Smooth muscle cell (in vitro differentiated cells): ENCODE data around the gene PALLD. TPM values are rescaled to one million over a fixed set of nuclear protein-coding genes. Genes with fewer than 3 reads are reported as not detected.

Experiments
- DNase-seq: peaks from one replicate; lab custom pipeline; 2025; ENCODE audit not compliant: unreplicated experiment; lab: John Stamatoyannopoulos, UW
- H2AFZ ChIP-seq: fragments of 200-600 bp; sonication (generic); 2 replicates; pipeline ENCODE4 v1.6.0; 2016; ENCODE audit warnings: antibody characterized with exemption, low read depth, mild to moderate bottlenecking
- H3F3A ChIP-seq: fragments of 200-600 bp; sonication (generic); 2 replicates; pipeline ENCODE4 v1.6.0; 2017; ENCODE audit warnings: antibody characterized with exemption, low read depth
- H3K27ac ChIP-seq: fragments of 200-600 bp; sonication (generic); 2 replicates; pipeline ENCODE4 v1.5.1; 2016; ENCODE audit warnings: low read depth, mild to moderate bottlenecking
- H3K27me3 ChIP-seq: fragments of 200-600 bp; sonication (generic); 2 replicates; pipeline ENCODE4 v1.6.1; 2016; ENCODE audit warnings: low read depth, mild to moderate bottlenecking
- H3K36me3 ChIP-seq: fragments of 200-600 bp; sonication (generic); 2 replicates; pipeline ENCODE4 v1.5.1; 2016; ENCODE audit warnings: low read depth
- H3K4me1 ChIP-seq: fragments of 200-600 bp; sonication (generic); 2 replicates; pipeline ENCODE4 v1.5.1; 2016; ENCODE audit warnings: low read depth
- H3K4me2 ChIP-seq: fragments of 200-600 bp; sonication (generic); 2 replicates; pipeline ENCODE4 v1.6.0; 2016; ENCODE audit warnings: mild to moderate bottlenecking
- H3K4me3 ChIP-seq: fragments of 200-600 bp; sonication (generic); 2 replicates; pipeline ENCODE4 v1.5.1; 2016; ENCODE audit warnings: mild to moderate bottlenecking
- H3K79me2 ChIP-seq: fragments of 200-600 bp; sonication (generic); 2 replicates; pipeline ENCODE4 v1.6.0; 2016; ENCODE audit warnings: low read depth, mild to moderate bottlenecking
- H3K9ac ChIP-seq: fragments of 200-600 bp; sonication (generic); 2 replicates; pipeline ENCODE4 v1.6.0; 2016; ENCODE audit warnings: low read depth
- H3K9me3 ChIP-seq: fragments of 200-600 bp; sonication (generic); replicated peaks from 2 replicates; pipeline ENCODE4 v1.5.1; 2016; ENCODE audit warnings: low read depth
- H4K20me1 ChIP-seq: fragments of 200-600 bp; sonication (generic); 2 replicates; pipeline ENCODE4 v1.6.0; 2016; ENCODE audit warnings: low read depth
- CTCF ChIP-seq: fragments of 200-600 bp; sonication (generic); IDR thresholded peaks from 2 replicates; pipeline ENCODE4 v1.5.1; 2017; ENCODE audit warnings: borderline replicate concordance, mild to moderate bottlenecking, antibody characterized with exemption; ENCODE audit not compliant: insufficient read depth, poor library complexity, severe bottlenecking
- WGBS: methylation state at CpG from one replicate; pipeline ENCODE4 v1.1.7; 2016; ENCODE audit warnings: low lambda C conversion rate; 5-methylcytosine and 5-hydroxymethylcytosine counted together
- polyA plus RNA-seq: library from polyadenylated mRNA; unstranded; fragments of >200 nt; fragmentation: Nextera tagmentation; extraction: Ambion mirVana; gene quantifications from 2 replicates; pipeline ENCODE4 v1.2.1, GENCODE V29; 2016
- total RNA-seq: library from RNA; depleted of rRNA; stranded (reverse); fragments of >200 nt; gene quantifications from 2 replicates; pipeline ENCODE4 v1.2.3, GENCODE V29; 2014

PALLD gene
- total and polyA plus RNA-seq, 2 experiments from 2014 or later, result 354 to 415 TPM

- Histone ChIP-seq H3K27me3 (no peaks in the 10 kb centered on the region), H3K9ac (no peak overlapping the region), H3K79me2 (no peaks in the 10 kb centered on the region), H4K20me1 (no peaks in the 10 kb centered on the region), H3K4me1 (peaks cover 28% of the 10 kb centered on the region), H2AFZ (no peak overlapping the region), H3K4me2 (no peak overlapping the region), H3F3A (peaks cover 13% of the 10 kb centered on the region), H3K4me3 (no peak overlapping the region), H3K9me3 (no peaks in the 10 kb centered on the region), H3K36me3 (no peaks in the 10 kb centered on the region), H3K27ac (peak overlapping the region; percentile 90)
- 72% methylated on average over 5 of the region's 5 CpGs for WGBS
- DNase-seq, result no peak
- no peak for TF ChIP-seq CTCF
These were observed 104.1 kb downstream of the PALLD start for GRCh38 chr4:168600796-168601583.

- Histone ChIP-seq H3K4me1 (peaks cover 28% of the 10 kb centered on the region), H3K36me3 (no peaks in the 10 kb centered on the region), H3K4me3 (no peak overlapping the region), H3K4me2 (no peak overlapping the region), H3F3A (peaks cover 13% of the 10 kb centered on the region), H3K79me2 (no peaks in the 10 kb centered on the region), H2AFZ (no peak overlapping the region), H3K27me3 (no peaks in the 10 kb centered on the region), H3K9me3 (no peaks in the 10 kb centered on the region), H3K9ac (no peak overlapping the region), H4K20me1 (no peaks in the 10 kb centered on the region), H3K27ac (peak overlapping the region; percentile 90)
- DNase-seq, result no peak
- WGBS, result 83% methylated on average over 4 of the region's 4 CpGs
- no peak for TF ChIP-seq CTCF
These were observed 105.0 kb downstream of the PALLD start for GRCh38 chr4:168601899-168602298.

GRCh38 chr4:168604496-168605373, 107.9 kb downstream of the PALLD start:
- H3K9me3 ChIP-seq, result no peaks in the 10 kb centered on the region
- H3K4me1 ChIP-seq, result peaks cover 28% of the 10 kb centered on the region
- H3K27me3 ChIP-seq, result no peaks in the 10 kb centered on the region
- H4K20me1 ChIP-seq, result no peaks in the 10 kb centered on the region
- peaks cover 13% of the 10 kb centered on the region for H3F3A ChIP-seq
- 39% methylated on average over 7 of the region's 7 CpGs for WGBS
- no peak for DNase-seq
- no peak for TF ChIP-seq CTCF
- H3K79me2 ChIP-seq, result no peaks in the 10 kb centered on the region
- no peaks in the 10 kb centered on the region for H3K36me3 ChIP-seq
- peak overlapping the region; percentile 65 for H3K4me2 ChIP-seq
- peak overlapping the region; percentile 46 for H2AFZ ChIP-seq
- H3K27ac ChIP-seq, result peak overlapping the region; percentile 90
- H3K9ac ChIP-seq, result peak overlapping the region; percentile 57
- H3K4me3 ChIP-seq, result no peak overlapping the region
